ENCODE results near the gene GUCA2A. TPM values are rescaled to one million over a fixed set of nuclear protein-coding genes. Genes with fewer than 3 reads are reported as not detected.

The GUCA2A gene
- total RNA-seq, 1 experiment from 2014 or later, result not detected

GRCh38 chr1:42186152-42186551 lies 21.6 kb upstream of the GUCA2A start:
- no peaks in the 10 kb centered on the region for H3K9me3 Mint-ChIP-seq
- H3K27ac ChIP-seq (ENCODE audit: insufficient read length, low read depth, low read length), result no peak overlapping the region

More at GRCh38 chr1:42186152-42186551, 21.6 kb upstream of the GUCA2A start:
- H3K56ac ChIP-seq (ENCODE audit: insufficient read length, low read depth, low read length), result no peak overlapping the region
- H3K9me3 ChIP-seq (ENCODE audit: control insufficient read depth, low read depth, low read length), result no peaks in the 10 kb centered on the region
- no peak for DNase-seq
- H3K27me3 Mint-ChIP-seq (ENCODE audit: low read depth), result no peaks in the 10 kb centered on the region
- no peak overlapping the region for H3K4me3 Mint-ChIP-seq
- peaks cover 0 to under 1% of the 10 kb centered on the region in 2 experiments; a peak in 1 of 4 replicates for H3K4me1 Mint-ChIP-seq
- no peak overlapping the region for H2BK5ac ChIP-seq (ENCODE audit: insufficient read length, low read length)
- H3K18ac ChIP-seq (ENCODE audit: insufficient read length, low read depth, low read length), result no peak overlapping the region
- no peaks in the 10 kb centered on the region for H3K4me1 ChIP-seq (ENCODE audit: insufficient read depth, low read length)
- H3K4ac ChIP-seq (ENCODE audit: low read depth, low read length), result no peak overlapping the region
- H4K91ac ChIP-seq (ENCODE audit: insufficient read length, low read depth, low read length), result no peak overlapping the region
- no peak for TF ChIP-seq CTCF (conservative IDR thresholded peaks at IDR 0.05)
- no peak overlapping the region for H2BK120ac ChIP-seq (ENCODE audit: low read depth, low read length, poor library complexity, severe bottlenecking)
- H3K27me3 ChIP-seq (ENCODE audit: insufficient read depth, low read length), result no peaks in the 10 kb centered on the region; the same call in 1 of the 2 replicates
- H2AFZ ChIP-seq (ENCODE audit: low read length), result no peak overlapping the region
- no peak overlapping the region for H3K23ac ChIP-seq (ENCODE audit: insufficient read length, low read depth, low read length)
- no peak overlapping the region for H2AK5ac ChIP-seq (ENCODE audit: insufficient read length, low read length)
- H3T11ph ChIP-seq (ENCODE audit: low read length), result no peak overlapping the region
- no peaks in the 10 kb centered on the region for H3K79me2 ChIP-seq (ENCODE audit: insufficient read depth, low read length)
- no peak overlapping the region for H3K4me2 ChIP-seq (ENCODE audit: insufficient read depth, insufficient read length, low read length)
- no peak overlapping the region for H3K14ac ChIP-seq (ENCODE audit: insufficient read depth, low read length)
- H4K20me1 ChIP-seq (ENCODE audit: control insufficient read depth, insufficient read depth, insufficient read length), result no peaks in the 10 kb centered on the region
- no peak overlapping the region for H3K9ac ChIP-seq (ENCODE audit: extremely low read depth, insufficient read length, low read length)
- H2BK15ac ChIP-seq (ENCODE audit: low read depth, low read length), result no peak overlapping the region
- no peak overlapping the region for H2BK20ac ChIP-seq (ENCODE audit: low read depth, low read length, poor library complexity, severe bottlenecking)
- 0 out of 7 replicates have a peak overlapping the region, but pooled peaks of 1 of the 3 experiments have one; percentile 15 for H3K27ac Mint-ChIP-seq
- peaks cover 7 to 54% (median 25%) of the 10 kb centered on the region in 3 experiments; a peak in 6 of 7 replicates for H3K36me3 Mint-ChIP-seq (ENCODE audit: insufficient read depth in 1 of 3, low read depth in 3 of 3)
- no peaks in the 10 kb centered on the region for H3K23me2 ChIP-seq (ENCODE audit: insufficient read length, low read depth, low read length, poor library complexity, severe bottlenecking)
- H3K79me1 ChIP-seq (ENCODE audit: insufficient read depth, low read depth, low read length, poor library complexity, severe bottlenecking), result no peaks in the 10 kb centered on the region
- no CpG with 5 or more reads among the region's 3 CpGs for WGBS (ENCODE audit: extremely low coverage, insufficient read length, low lambda C conversion rate)
- H4K8ac ChIP-seq (replicated peaks; ENCODE audit: insufficient read length, low read depth, low read length), result no peak overlapping the region
- H4K5ac ChIP-seq (ENCODE audit: insufficient read length, low read depth, low read length), result no peak overlapping the region
- no peak overlapping the region for H2BK12ac ChIP-seq (ENCODE audit: insufficient read length, low read depth, low read length)

All from H9 (cell line).